ENCODE data around the gene AP2A1.

GRCh38 chr19:49730166-49730565, 36.6 kb upstream of the AP2A1 start:
- no peak for TF ChIP-seq NFIC (IDR thresholded peaks at IDR 0.05; ENCODE audit: low read depth, low read length)
- TF ChIP-seq, protein P1, sequence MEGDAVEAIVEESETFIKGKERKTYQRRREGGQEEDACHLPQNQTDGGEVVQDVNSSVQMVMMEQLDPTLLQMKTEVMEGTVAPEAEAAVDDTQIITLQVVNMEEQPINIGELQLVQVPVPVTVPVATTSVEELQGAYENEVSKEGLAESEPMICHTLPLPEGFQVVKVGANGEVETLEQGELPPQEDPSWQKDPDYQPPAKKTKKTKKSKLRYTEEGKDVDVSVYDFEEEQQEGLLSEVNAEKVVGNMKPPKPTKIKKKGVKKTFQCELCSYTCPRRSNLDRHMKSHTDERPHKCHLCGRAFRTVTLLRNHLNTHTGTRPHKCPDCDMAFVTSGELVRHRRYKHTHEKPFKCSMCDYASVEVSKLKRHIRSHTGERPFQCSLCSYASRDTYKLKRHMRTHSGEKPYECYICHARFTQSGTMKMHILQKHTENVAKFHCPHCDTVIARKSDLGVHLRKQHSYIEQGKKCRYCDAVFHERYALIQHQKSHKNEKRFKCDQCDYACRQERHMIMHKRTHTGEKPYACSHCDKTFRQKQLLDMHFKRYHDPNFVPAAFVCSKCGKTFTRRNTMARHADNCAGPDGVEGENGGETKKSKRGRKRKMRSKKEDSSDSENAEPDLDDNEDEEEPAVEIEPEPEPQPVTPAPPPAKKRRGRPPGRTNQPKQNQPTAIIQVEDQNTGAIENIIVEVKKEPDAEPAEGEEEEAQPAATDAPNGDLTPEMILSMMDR (IDR thresholded peaks at IDR 0.05 in 2 of 3, conservative IDR thresholded peaks at IDR 0.05 in 1 of 3; ENCODE audit: control insufficient read depth in 2 of 3, extremely low read depth in 1 of 3, insufficient read depth in 1 of 3, low read depth in 3 of 3, low read length in 3 of 3), result no peak
- no peak for TF ChIP-seq ZZZ3 (IDR thresholded peaks at IDR 0.05; ENCODE audit: control insufficient read depth, insufficient read length, low read depth)
- TF ChIP-seq POLR2A (IDR thresholded peaks at IDR 0.05; ENCODE audit: low read depth, low read length), result no peak
- no peak for TF ChIP-seq CREM (IDR thresholded peaks at IDR 0.05; ENCODE audit: low read depth)
- no peak for TF ChIP-seq SKIL (IDR thresholded peaks at IDR 0.05; ENCODE audit: low read depth, poor library complexity, severe bottlenecking)
- TF ChIP-seq BHLHE40 (IDR thresholded peaks at IDR 0.05; ENCODE audit: borderline replicate concordance in 1 of 2, low read depth in 2 of 2, low read length in 1 of 2), result no peak
- TF ChIP-seq FOS (IDR thresholded peaks at IDR 0.05; ENCODE audit: borderline replicate concordance, extremely low read depth, insufficient read length), result no peak
- no peak for TF ChIP-seq POLR2AphosphoS5 (IDR thresholded peaks at IDR 0.05; ENCODE audit: low read length)

Data from GM12878 (cell line).